T-helper 1 cell treated with Interleukin-12 subunit alpha and Interleukin-12 subunit beta and Interleukin-4 antibody, amounts not matched to agents 30 μg/mL and 1 μg/mL, for 36 hours (primary cell): ENCODE measurements around the gene MYH13.

ENCODE experiments used
- H3K27ac Mint-ChIP-seq: one replicate; pipeline ENCODE4 v1.8.0; 2021; ENCODE audit warnings: mild to moderate bottlenecking, mixed read lengths
- H3K27me3 Mint-ChIP-seq: one replicate; pipeline ENCODE4 v1.8.0; 2021; ENCODE audit warnings: low read depth, mixed read lengths
- H3K36me3 Mint-ChIP-seq: one replicate; pipeline ENCODE4 v1.8.0; 2021; ENCODE audit warnings: low read depth, mixed read lengths
- H3K4me1 Mint-ChIP-seq: one replicate; pipeline ENCODE4 v1.8.0; 2021; ENCODE audit warnings: low read depth, mixed read lengths
- H3K4me3 Mint-ChIP-seq: one replicate; pipeline ENCODE4 v1.8.0; 2021; ENCODE audit warnings: mild to moderate bottlenecking, moderate library complexity, mixed read lengths
- H3K9me3 Mint-ChIP-seq: one replicate; pipeline ENCODE4 v1.8.0; 2021; ENCODE audit warnings: mixed read lengths

The MYH13 gene

GRCh38 chr17:10372906-10373305 is at the start of gene MYH13:
Gene MYH13, minus strand, starts transcription at chr17:10373006. Its CDS starts 8,476 bp downstream, at chr17:10364530.
- no peaks in the 10 kb centered on the region for H3K36me3 Mint-ChIP-seq
- no peaks in the 10 kb centered on the region for H3K4me1 Mint-ChIP-seq
- H3K4me3 Mint-ChIP-seq = no peak within 1 kb of the TSS
- no peaks in the 10 kb centered on the region for H3K9me3 Mint-ChIP-seq
- no peak within 1 kb of the TSS for H3K27ac Mint-ChIP-seq
- no peaks in the 10 kb centered on the region for H3K27me3 Mint-ChIP-seq

GRCh38 chr17:10421900-10422542 is 49.2 kb upstream of the MYH13 start, which contains the start of gene MYH8:
Gene MYH8, minus strand, starts transcription at chr17:10421950. Its CDS starts 1,723 bp downstream, at chr17:10420227.
- Mint-ChIP-seq H3K36me3 (no peaks in the 10 kb centered on the region), H3K27ac (no peak within 1 kb of the TSS), H3K4me1 (no peaks in the 10 kb centered on the region), H3K4me3 (no peak within 1 kb of the TSS), H3K27me3 (no peaks in the 10 kb centered on the region), H3K9me3 (no peaks in the 10 kb centered on the region)

- Mint-ChIP-seq H3K36me3 (no peaks in the 10 kb centered on the region), H3K27me3 (no peaks in the 10 kb centered on the region), H3K9me3 (no peaks in the 10 kb centered on the region), H3K4me3 (no peak overlapping the region), H3K27ac (no peak overlapping the region), H3K4me1 (no peaks in the 10 kb centered on the region)
These were observed 48.4 kb upstream of the MYH13 start for GRCh38 chr17:10421211-10421610.

GRCh38 chr17:10420811-10421210 is 48.0 kb upstream of the MYH13 start:
- Mint-ChIP-seq H3K27ac (no peak overlapping the region), H3K4me1 (no peaks in the 10 kb centered on the region), H3K36me3 (no peaks in the 10 kb centered on the region), H3K27me3 (no peaks in the 10 kb centered on the region), H3K4me3 (no peak overlapping the region), H3K9me3 (no peaks in the 10 kb centered on the region)

GRCh38 chr17:10417431-10417830 is 44.6 kb upstream of the MYH13 start:
- Mint-ChIP-seq H3K4me3 (no peak overlapping the region), H3K27me3 (no peaks in the 10 kb centered on the region), H3K27ac (no peak overlapping the region), H3K4me1 (no peaks in the 10 kb centered on the region), H3K9me3 (no peaks in the 10 kb centered on the region), H3K36me3 (no peaks in the 10 kb centered on the region)

- Mint-ChIP-seq H3K27me3 (no peaks in the 10 kb centered on the region), H3K36me3 (no peaks in the 10 kb centered on the region), H3K4me3 (no peak overlapping the region), H3K9me3 (no peaks in the 10 kb centered on the region), H3K27ac (no peak overlapping the region), H3K4me1 (no peaks in the 10 kb centered on the region)
These were observed 42.4 kb upstream of the MYH13 start for GRCh38 chr17:10415161-10415560.

GRCh38 chr17:10403589-10403988 is 30.8 kb upstream of the MYH13 start:
- Mint-ChIP-seq H3K9me3 (no peaks in the 10 kb centered on the region), H3K27me3 (no peaks in the 10 kb centered on the region), H3K27ac (no peak overlapping the region), H3K36me3 (no peaks in the 10 kb centered on the region), H3K4me1 (no peaks in the 10 kb centered on the region), H3K4me3 (no peak overlapping the region)

GRCh38 chr17:10398352-10398751 is 25.5 kb upstream of the MYH13 start:
- no peaks in the 10 kb centered on the region for H3K27me3 Mint-ChIP-seq
- no peaks in the 10 kb centered on the region for H3K4me1 Mint-ChIP-seq
- H3K36me3 Mint-ChIP-seq = no peaks in the 10 kb centered on the region
- no peaks in the 10 kb centered on the region for H3K9me3 Mint-ChIP-seq
- no peak overlapping the region for H3K4me3 Mint-ChIP-seq
- H3K27ac Mint-ChIP-seq = no peak overlapping the region

GRCh38 chr17:10396524-10397163 is 23.8 kb upstream of the MYH13 start:
- H3K9me3 Mint-ChIP-seq = no peaks in the 10 kb centered on the region

GRCh38 chr17:10394201-10394887 is 21.5 kb upstream of the MYH13 start:
- no peaks in the 10 kb centered on the region for H3K9me3 Mint-ChIP-seq

More at GRCh38 chr17:10396524-10397163, 23.8 kb upstream of the MYH13 start:
- H3K27me3 Mint-ChIP-seq = no peaks in the 10 kb centered on the region
- no peaks in the 10 kb centered on the region for H3K36me3 Mint-ChIP-seq
- H3K4me3 Mint-ChIP-seq = no peak overlapping the region
- H3K4me1 Mint-ChIP-seq = no peaks in the 10 kb centered on the region
- H3K27ac Mint-ChIP-seq = no peak overlapping the region

GRCh38 chr17:10392880-10393279 is 20.1 kb upstream of the MYH13 start:
- Mint-ChIP-seq H3K27me3 (no peaks in the 10 kb centered on the region), H3K4me1 (no peaks in the 10 kb centered on the region)

More at GRCh38 chr17:10394201-10394887, 21.5 kb upstream of the MYH13 start:
- Mint-ChIP-seq H3K36me3 (no peaks in the 10 kb centered on the region), H3K27me3 (no peaks in the 10 kb centered on the region), H3K4me1 (no peaks in the 10 kb centered on the region), H3K4me3 (no peak overlapping the region), H3K27ac (no peak overlapping the region)

GRCh38 chr17:10385871-10386270 is 13.1 kb upstream of the MYH13 start:
- no peaks in the 10 kb centered on the region for H3K9me3 Mint-ChIP-seq
- no peaks in the 10 kb centered on the region for H3K4me1 Mint-ChIP-seq
- H3K27ac Mint-ChIP-seq = no peak overlapping the region
- no peaks in the 10 kb centered on the region for H3K36me3 Mint-ChIP-seq
- no peaks in the 10 kb centered on the region for H3K27me3 Mint-ChIP-seq
- no peak overlapping the region for H3K4me3 Mint-ChIP-seq

More at GRCh38 chr17:10392880-10393279, 20.1 kb upstream of the MYH13 start:
- H3K36me3 Mint-ChIP-seq = no peaks in the 10 kb centered on the region
- no peaks in the 10 kb centered on the region for H3K9me3 Mint-ChIP-seq
- H3K4me3 Mint-ChIP-seq = no peak overlapping the region
- H3K27ac Mint-ChIP-seq = no peak overlapping the region

- H3K27ac Mint-ChIP-seq = no peak overlapping the region
- no peak overlapping the region for H3K4me3 Mint-ChIP-seq
- peaks cover 4% of the 10 kb centered on the region for H3K27me3 Mint-ChIP-seq
- H3K9me3 Mint-ChIP-seq = no peaks in the 10 kb centered on the region
- H3K4me1 Mint-ChIP-seq = no peaks in the 10 kb centered on the region
- H3K36me3 Mint-ChIP-seq = no peaks in the 10 kb centered on the region
These were observed 11.4 kb upstream of the MYH13 start for GRCh38 chr17:10384175-10384574.

- Mint-ChIP-seq H3K27ac (no peak overlapping the region), H3K27me3 (peaks cover 4% of the 10 kb centered on the region), H3K36me3 (no peaks in the 10 kb centered on the region), H3K4me3 (no peak overlapping the region), H3K4me1 (no peaks in the 10 kb centered on the region), H3K9me3 (no peaks in the 10 kb centered on the region)
These were observed 8.0 kb upstream of the MYH13 start for GRCh38 chr17:10380631-10381408.
